Neutrophil (primary cell): ENCODE results near the gene GFI1.

Experiments
- H3K27ac ChIP-seq: fragments of 200-600 bp; sonication (generic); 2 replicates; pipeline ENCODE4 v1.5.1; 2016; ENCODE audit warnings: mild to moderate bottlenecking, moderate library complexity
- H3K27me3 ChIP-seq: fragments of 200-600 bp; sonication (generic); 2 replicates; pipeline ENCODE4 v1.6.0; 2016; ENCODE audit warnings: mild to moderate bottlenecking
- H3K36me3 ChIP-seq: fragments of 200-600 bp; sonication (generic); 2 replicates; pipeline ENCODE4 v1.5.1; 2017
- H3K4me1 ChIP-seq, 2 experiments: fragments of 200-600 bp in 1 of 2; sonication (generic) in 1 of 2; 1 replicate in 1 of 2; 2 replicates in 1 of 2; pipeline versions ENCODE4 v1.5.1 to v1.6.1; 2013 to 2016; ENCODE audit warnings: low read depth in 1 of 2, low read length in 1 of 2, mild to moderate bottlenecking in 1 of 2, moderate library complexity in 1 of 2; ENCODE audit not compliant: control insufficient read depth in 1 of 2, insufficient read depth in 1 of 2
- H3K4me3 ChIP-seq, 2 experiments: fragments of 200-600 bp in 1 of 2; sonication (generic) in 1 of 2; 1 replicate in 1 of 2; 2 replicates in 1 of 2; pipeline ENCODE4 v1.5.1; 2013 to 2016; ENCODE audit warnings: low read depth in 1 of 2, low read length in 1 of 2, mild to moderate bottlenecking in 1 of 2, moderate library complexity in 1 of 2
- H3K9me3 ChIP-seq: fragments of 200-600 bp; sonication (generic); 2 replicates; pipeline ENCODE4 v1.5.1; 2016
- TF ChIP-seq, protein P1 (sequence below): fragments of 200-600 bp; sonication (generic); IDR thresholded peaks from 2 replicates; pipeline ENCODE4 v1.5.1; 2016; ENCODE audit warnings: antibody characterized with exemption

GFI1 gene

GRCh38 chr1:92466683-92467352, 19.9 kb downstream of the GFI1 start:
- TF ChIP-seq, protein P1, sequence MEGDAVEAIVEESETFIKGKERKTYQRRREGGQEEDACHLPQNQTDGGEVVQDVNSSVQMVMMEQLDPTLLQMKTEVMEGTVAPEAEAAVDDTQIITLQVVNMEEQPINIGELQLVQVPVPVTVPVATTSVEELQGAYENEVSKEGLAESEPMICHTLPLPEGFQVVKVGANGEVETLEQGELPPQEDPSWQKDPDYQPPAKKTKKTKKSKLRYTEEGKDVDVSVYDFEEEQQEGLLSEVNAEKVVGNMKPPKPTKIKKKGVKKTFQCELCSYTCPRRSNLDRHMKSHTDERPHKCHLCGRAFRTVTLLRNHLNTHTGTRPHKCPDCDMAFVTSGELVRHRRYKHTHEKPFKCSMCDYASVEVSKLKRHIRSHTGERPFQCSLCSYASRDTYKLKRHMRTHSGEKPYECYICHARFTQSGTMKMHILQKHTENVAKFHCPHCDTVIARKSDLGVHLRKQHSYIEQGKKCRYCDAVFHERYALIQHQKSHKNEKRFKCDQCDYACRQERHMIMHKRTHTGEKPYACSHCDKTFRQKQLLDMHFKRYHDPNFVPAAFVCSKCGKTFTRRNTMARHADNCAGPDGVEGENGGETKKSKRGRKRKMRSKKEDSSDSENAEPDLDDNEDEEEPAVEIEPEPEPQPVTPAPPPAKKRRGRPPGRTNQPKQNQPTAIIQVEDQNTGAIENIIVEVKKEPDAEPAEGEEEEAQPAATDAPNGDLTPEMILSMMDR: no peak
- H3K27ac ChIP-seq: peak overlapping the region; percentile 63
- no peak overlapping the region for H3K4me3 ChIP-seq
- H3K27me3 ChIP-seq: no peaks in the 10 kb centered on the region
- no peaks in the 10 kb centered on the region for H3K9me3 ChIP-seq
- peaks cover 51 to 58% of the 10 kb centered on the region in 2 experiments for H3K4me1 ChIP-seq
- H3K36me3 ChIP-seq: no peaks in the 10 kb centered on the region

GRCh38 chr1:92465256-92465647, 21.5 kb downstream of the GFI1 start:
- Histone ChIP-seq H3K36me3 (no peaks in the 10 kb centered on the region), H3K4me3 (no peak overlapping the region), H3K27me3 (no peaks in the 10 kb centered on the region), H3K9me3 (no peaks in the 10 kb centered on the region), H3K4me1 (peaks cover 67 to 74% of the 10 kb centered on the region in 2 experiments), H3K27ac (peak overlapping the region; percentile 63)
- TF ChIP-seq, protein P1: no peak

DNA sequence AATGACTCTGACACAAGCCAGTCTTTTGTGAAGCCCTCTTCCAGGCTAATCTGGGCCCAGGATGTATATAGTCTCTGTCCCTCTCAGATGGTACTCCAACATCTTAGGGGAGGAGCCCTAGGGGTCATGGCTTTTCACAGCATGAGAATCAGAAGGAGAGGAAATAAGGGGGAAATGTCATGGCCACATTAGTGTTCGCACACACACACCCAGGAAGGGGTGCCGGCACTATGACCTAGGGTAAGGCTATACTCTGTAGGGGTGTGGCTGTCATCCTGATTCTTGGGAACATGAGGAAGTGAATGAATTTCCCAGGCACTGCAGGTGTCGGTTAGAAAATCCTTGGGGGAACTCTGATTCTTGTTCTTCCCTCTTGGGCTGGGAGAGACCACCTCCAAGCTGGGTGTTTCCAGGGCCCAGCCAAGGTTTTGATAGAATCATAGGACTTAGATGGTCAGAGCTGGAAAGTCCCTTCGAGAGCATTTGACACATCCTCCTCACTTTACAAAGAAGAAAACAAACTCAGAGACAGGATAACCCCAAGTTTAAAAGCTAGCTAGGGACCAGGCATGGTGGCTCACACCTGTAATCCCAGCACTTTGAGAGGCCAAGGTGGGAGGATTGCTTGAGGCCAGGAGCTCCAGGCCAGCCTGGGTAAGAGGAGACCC, 22.0 kb downstream of the GFI1 start:
- H3K4me3 ChIP-seq: no peak overlapping the region
- H3K27me3 ChIP-seq: no peaks in the 10 kb centered on the region
- no peaks in the 10 kb centered on the region for H3K36me3 ChIP-seq
- H3K27ac ChIP-seq: peak overlapping the region; percentile 51
- TF ChIP-seq, protein P1: no peak
- no peaks in the 10 kb centered on the region for H3K9me3 ChIP-seq
- peaks cover 72 to 79% of the 10 kb centered on the region in 2 experiments for H3K4me1 ChIP-seq

DNA sequence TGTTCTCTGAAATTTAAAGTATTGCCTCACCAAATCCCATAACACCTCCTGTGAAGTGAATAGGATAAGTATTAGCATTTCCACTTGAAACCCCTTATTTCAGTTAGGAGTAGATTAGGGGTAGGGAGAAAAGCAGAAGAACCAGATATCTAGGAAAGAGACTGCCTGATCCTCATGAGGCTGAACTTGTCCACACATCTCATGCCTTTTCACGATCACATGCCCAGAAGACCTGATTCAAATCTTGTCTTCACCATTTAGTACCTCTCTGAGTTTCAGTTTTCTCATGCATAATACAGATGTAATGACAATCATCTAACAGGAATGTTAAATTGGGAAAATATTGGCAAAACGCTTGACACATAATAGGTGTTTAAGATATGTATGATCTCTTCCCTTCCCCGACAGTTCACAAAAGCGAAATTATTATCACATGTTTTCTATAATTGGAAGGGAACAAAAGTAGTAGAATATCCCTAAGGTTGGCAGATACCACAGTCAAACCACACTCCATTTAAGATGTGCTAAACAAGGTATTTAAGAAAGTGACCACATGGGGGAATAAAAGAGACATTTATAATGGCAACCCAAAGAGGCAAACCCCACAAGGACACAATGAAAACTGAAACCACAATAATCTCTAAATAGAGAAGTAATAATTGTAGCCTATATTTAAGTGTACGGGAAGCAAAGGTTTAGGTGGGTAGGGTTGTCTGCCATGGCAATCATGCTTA, 25.2 kb downstream of the GFI1 start:
- TF ChIP-seq, protein P1: no peak
- no peaks in the 10 kb centered on the region for H3K27me3 ChIP-seq
- H3K36me3 ChIP-seq: no peaks in the 10 kb centered on the region
- peaks cover 87 to 89% of the 10 kb centered on the region in 2 experiments for H3K4me1 ChIP-seq
- H3K9me3 ChIP-seq: no peaks in the 10 kb centered on the region
- peak overlapping the region; percentile 90 for H3K27ac ChIP-seq
- H3K4me3 ChIP-seq: peak overlapping the region in 1 of 2 experiments; percentile 10

GRCh38 chr1:92459871-92460320, 26.8 kb downstream of the GFI1 start:
- Histone ChIP-seq H3K9me3 (no peaks in the 10 kb centered on the region), H3K27me3 (no peaks in the 10 kb centered on the region)
- TF ChIP-seq, protein P1: no peak

More at GRCh38 chr1:92459871-92460320, 26.8 kb downstream of the GFI1 start:
- Histone ChIP-seq H3K36me3 (no peaks in the 10 kb centered on the region), H3K27ac (peak overlapping the region; percentile 90), H3K4me3 (peak overlapping the region; percentile 50 to 64), H3K4me1 (peaks cover 72 to 74% of the 10 kb centered on the region in 2 experiments)
